Trophoblast cell (in vitro differentiated cells and primary cell): ENCODE data around the gene NAIF1.
A peak's percentile ranks its signal among the peaks of the same experiment; 100 is the strongest.

Experiments
- DNase-seq, 2 donors: peaks; one replicate each; pipeline ENCODE4 v3.0.0-alpha.2; 2016
- H2AFZ ChIP-seq: 2 replicates; pipeline ENCODE4 v1.6.1; 2013; ENCODE audit warnings: low read length, moderate library complexity, mild to moderate bottlenecking; ENCODE audit not compliant: insufficient read depth, poor library complexity
- H2AK5ac ChIP-seq: 2 replicates; pipeline ENCODE4 v1.6.1; 2013; ENCODE audit warnings: mild to moderate bottlenecking, low read length
- H2BK120ac ChIP-seq: 2 replicates; pipeline ENCODE4 v1.6.1; 2013; ENCODE audit warnings: low read length, mild to moderate bottlenecking, moderate library complexity; ENCODE audit not compliant: insufficient read depth, poor library complexity
- H2BK12ac ChIP-seq: 2 replicates; pipeline ENCODE4 v1.6.1; 2013; ENCODE audit warnings: mild to moderate bottlenecking, low read length, moderate library complexity
- H2BK5ac ChIP-seq: 2 replicates; pipeline ENCODE4 v1.6.1; 2013; ENCODE audit warnings: low read length, low read depth, moderate library complexity, mild to moderate bottlenecking; ENCODE audit not compliant: poor library complexity
- H3K14ac ChIP-seq: 2 replicates; pipeline ENCODE4 v1.6.1; 2013; ENCODE audit warnings: mild to moderate bottlenecking, low read length
- H3K18ac ChIP-seq: 2 replicates; pipeline ENCODE4 v1.6.1; 2013; ENCODE audit warnings: mild to moderate bottlenecking, low read length
- H3K23ac ChIP-seq: 2 replicates; pipeline ENCODE4 v1.6.1; 2013; ENCODE audit warnings: low read length
- H3K27ac ChIP-seq: 2 replicates; pipeline ENCODE4 v1.5.1; 2013; ENCODE audit warnings: low read depth, mild to moderate bottlenecking, inconsistent platforms, low read length, moderate library complexity
- H3K27me3 ChIP-seq: 2 replicates; pipeline ENCODE4 v1.6.1; 2013; ENCODE audit warnings: inconsistent platforms, mild to moderate bottlenecking, low read length, moderate library complexity; ENCODE audit not compliant: insufficient read depth
- H3K36me3 ChIP-seq, 2 experiments: 1 replicate in 1 of 2; 2 replicates in 1 of 2; pipeline ENCODE4 v1.6.1; 2013; ENCODE audit warnings: low read length in 2 of 2, mild to moderate bottlenecking in 2 of 2, moderate library complexity in 1 of 2; ENCODE audit not compliant: insufficient read depth in 2 of 2, control insufficient read depth in 1 of 2
- H3K4ac ChIP-seq: 2 replicates; pipeline ENCODE4 v1.6.1; 2013; ENCODE audit warnings: low read depth, mild to moderate bottlenecking, low read length, moderate library complexity
- H3K4me1 ChIP-seq, 2 experiments: 1 replicate in 1 of 2; 2 replicates in 1 of 2; pipeline ENCODE4 v1.6.1; 2013; ENCODE audit warnings: low read length in 2 of 2, mild to moderate bottlenecking in 2 of 2, moderate library complexity in 1 of 2; ENCODE audit not compliant: insufficient read depth in 2 of 2, control insufficient read depth in 1 of 2
- H3K4me2 ChIP-seq: 2 replicates; pipeline ENCODE4 v1.6.1; 2013; ENCODE audit warnings: inconsistent platforms, mild to moderate bottlenecking, low read length, moderate library complexity
- H3K4me3 ChIP-seq: 2 replicates; pipeline ENCODE4 v1.5.1; 2013; ENCODE audit warnings: mild to moderate bottlenecking, low read depth, low read length, inconsistent platforms
- H3K79me1 ChIP-seq: one replicate; pipeline ENCODE4 v1.6.1; 2013; ENCODE audit warnings: low read length
- H3K79me2 ChIP-seq: 2 replicates; pipeline ENCODE4 v1.6.1; 2013; ENCODE audit warnings: low read length, mild to moderate bottlenecking; ENCODE audit not compliant: control insufficient read depth, insufficient read depth, poor library complexity
- H3K9ac ChIP-seq: 2 replicates; pipeline ENCODE4 v1.6.1; 2013; ENCODE audit warnings: mild to moderate bottlenecking, low read length
- H3K9me3 ChIP-seq: 2 replicates; pipeline ENCODE4 v1.6.1; 2013; ENCODE audit warnings: low read depth, mild to moderate bottlenecking, control low read depth, inconsistent platforms, low read length; ENCODE audit not compliant: insufficient read depth
- H4K12ac ChIP-seq: 2 replicates; pipeline ENCODE4 v1.6.1; 2013; ENCODE audit warnings: low read depth, mild to moderate bottlenecking, low read length, moderate library complexity
- H4K8ac ChIP-seq: 2 replicates; pipeline ENCODE4 v1.6.1; 2013; ENCODE audit warnings: low read depth, mild to moderate bottlenecking, low read length, moderate library complexity
- H4K91ac ChIP-seq: one replicate; pipeline ENCODE4 v1.6.1; 2013; ENCODE audit warnings: low read depth, mild to moderate bottlenecking, low read length, moderate library complexity
- WGBS: extraction: QIAGEN DNeasy Blood & Tissue Kit; methylation state at CpG from one replicate; pipeline ENCODE4 v1.1.7; 2013; ENCODE audit warnings: missing lambda C conversion rate; ENCODE audit not compliant: insufficient read length, insufficient coverage; ENCODE audit errors: extremely low coverage; 5-methylcytosine and 5-hydroxymethylcytosine counted together

NAIF1 gene

GRCh38 chr9:128102196-128102595 lies 35.1 kb upstream of the NAIF1 start:
- DNase-seq, result no peak
- H3K4ac ChIP-seq, result no peak overlapping the region
- H3K36me3 ChIP-seq, result peaks cover 52 to 53% of the 10 kb centered on the region in 2 experiments
- H3K9me3 ChIP-seq, result no peaks in the 10 kb centered on the region
- H2BK120ac ChIP-seq, result no peak overlapping the region
- H3K14ac ChIP-seq, result no peak overlapping the region
- no peak overlapping the region for H3K4me2 ChIP-seq
- no peak overlapping the region for H2BK12ac ChIP-seq
- no peak overlapping the region for H3K4me3 ChIP-seq
- H3K18ac ChIP-seq, result no peak overlapping the region
- H3K79me1 ChIP-seq, result peaks cover 23% of the 10 kb centered on the region
- no peak overlapping the region for H2AFZ ChIP-seq
- no peak overlapping the region for H4K8ac ChIP-seq
- no peak overlapping the region for H3K9ac ChIP-seq
- no peak overlapping the region for H2AK5ac ChIP-seq
- no peaks in the 10 kb centered on the region for H3K27me3 ChIP-seq
- no peak overlapping the region for H3K23ac ChIP-seq
- WGBS, result no CpG with 5 or more reads among the region's 13 CpGs
- H3K27ac ChIP-seq, result no peak overlapping the region
- H3K4me1 ChIP-seq, result peaks cover 30 to 31% of the 10 kb centered on the region in 2 experiments
- no peak overlapping the region for H2BK5ac ChIP-seq
- no peak overlapping the region for H4K91ac ChIP-seq
- H4K12ac ChIP-seq, result no peak overlapping the region
- peaks cover 12% of the 10 kb centered on the region for H3K79me2 ChIP-seq

GRCh38 chr9:128101690-128102089 lies 34.6 kb upstream of the NAIF1 start:
- Histone ChIP-seq H2BK5ac (no peak overlapping the region), H3K79me1 (peaks cover 23% of the 10 kb centered on the region)
- no CpG with 5 or more reads among the region's 20 CpGs for WGBS

GRCh38 chr9:128101231-128101661 lies 34.1 kb upstream of the NAIF1 start:
- no peak overlapping the region for H3K9ac ChIP-seq
- no peak overlapping the region for H2BK120ac ChIP-seq
- no peak overlapping the region for H3K27ac ChIP-seq
- no peak overlapping the region for H3K18ac ChIP-seq
- no peak overlapping the region for H3K23ac ChIP-seq
- WGBS, result no CpG with 5 or more reads among the region's 12 CpGs
- H2AK5ac ChIP-seq, result no peak overlapping the region
- no peak overlapping the region for H3K4me2 ChIP-seq
- no peak overlapping the region for H2BK12ac ChIP-seq
- no peaks in the 10 kb centered on the region for H3K9me3 ChIP-seq
- no peak for DNase-seq
- H3K14ac ChIP-seq, result no peak overlapping the region
- peaks cover 12% of the 10 kb centered on the region for H3K79me2 ChIP-seq
- H3K36me3 ChIP-seq, result peaks cover 43 to 44% of the 10 kb centered on the region in 2 experiments
- no peak overlapping the region for H4K8ac ChIP-seq
- H4K91ac ChIP-seq, result no peak overlapping the region
- no peak overlapping the region for H2BK5ac ChIP-seq
- peaks cover 23% of the 10 kb centered on the region for H3K79me1 ChIP-seq
- no peak overlapping the region for H4K12ac ChIP-seq
- no peaks in the 10 kb centered on the region for H3K27me3 ChIP-seq
- H3K4me3 ChIP-seq, result no peak overlapping the region
- H3K4ac ChIP-seq, result no peak overlapping the region
- H2AFZ ChIP-seq, result no peak overlapping the region
- peaks cover 34 to 37% of the 10 kb centered on the region in 2 experiments for H3K4me1 ChIP-seq

More at GRCh38 chr9:128101690-128102089, 34.6 kb upstream of the NAIF1 start:
- peaks cover 33 to 34% of the 10 kb centered on the region in 2 experiments for H3K4me1 ChIP-seq
- no peak for DNase-seq
- no peak overlapping the region for H4K8ac ChIP-seq
- no peak overlapping the region for H2BK120ac ChIP-seq
- no peak overlapping the region for H3K4me2 ChIP-seq
- H3K14ac ChIP-seq, result no peak overlapping the region
- peaks cover 12% of the 10 kb centered on the region for H3K79me2 ChIP-seq
- H3K27ac ChIP-seq, result no peak overlapping the region
- no peak overlapping the region for H3K18ac ChIP-seq
- H3K4ac ChIP-seq, result no peak overlapping the region
- no peak overlapping the region for H2AK5ac ChIP-seq
- no peak overlapping the region for H2BK12ac ChIP-seq
- H3K23ac ChIP-seq, result no peak overlapping the region
- H4K91ac ChIP-seq, result no peak overlapping the region
- no peaks in the 10 kb centered on the region for H3K9me3 ChIP-seq
- H4K12ac ChIP-seq, result no peak overlapping the region
- H3K4me3 ChIP-seq, result no peak overlapping the region
- H3K9ac ChIP-seq, result no peak overlapping the region
- H3K36me3 ChIP-seq, result peaks cover 47 to 48% of the 10 kb centered on the region in 2 experiments
- H3K27me3 ChIP-seq, result no peaks in the 10 kb centered on the region
- H2AFZ ChIP-seq, result no peak overlapping the region

- Histone ChIP-seq H3K9ac (no peak overlapping the region), H3K9me3 (no peaks in the 10 kb centered on the region), H3K79me1 (peaks cover 23% of the 10 kb centered on the region), H2AFZ (no peak overlapping the region), H3K18ac (peak overlapping the region; percentile 49), H3K23ac (no peak overlapping the region), H2BK12ac (peak overlapping the region; percentile 44), H2AK5ac (peak overlapping the region; percentile 74), H4K12ac (peak overlapping the region; percentile 7), H3K27ac (no peak overlapping the region), H3K14ac (peak overlapping the region; percentile 71), H3K36me3 (peaks cover 36 to 37% of the 10 kb centered on the region in 2 experiments), H4K8ac (no peak overlapping the region), H2BK120ac (peak overlapping the region; percentile 11), H3K4me2 (no peak overlapping the region), H3K4me1 (peaks cover 34 to 37% of the 10 kb centered on the region in 2 experiments), H2BK5ac (peak overlapping the region; percentile 15), H3K4me3 (no peak overlapping the region), H3K79me2 (peaks cover 12% of the 10 kb centered on the region), H3K27me3 (no peaks in the 10 kb centered on the region), H4K91ac (peak overlapping the region; percentile 42), H3K4ac (peak overlapping the region; percentile 54)
- WGBS, result no CpG with 5 or more reads among the region's 10 CpGs
- no peak for DNase-seq
These were observed 33.5 kb upstream of the NAIF1 start for GRCh38 chr9:128100581-128100980.
